GM18507 (cell line): ENCODE results near the gene JTB.
"Not testable (repeated sequence)": the region's sequence is repeated elsewhere in the genome, so short reads cannot be mapped to it uniquely, and the experiment has no call there.

Experiments
- DNase-seq: peaks from one replicate; pipeline ENCODE4 v3.0.0; 2011; ENCODE audit warnings: low read depth; ENCODE audit not compliant: insufficient read length; ENCODE audit errors: extremely low spot score
- FAIRE-seq: peaks from 2 replicates; lab custom pipeline; 2011; peaks lifted over from hg19 to GRCh38; lab: Jason Lieb, UNC

The JTB gene

DNA sequence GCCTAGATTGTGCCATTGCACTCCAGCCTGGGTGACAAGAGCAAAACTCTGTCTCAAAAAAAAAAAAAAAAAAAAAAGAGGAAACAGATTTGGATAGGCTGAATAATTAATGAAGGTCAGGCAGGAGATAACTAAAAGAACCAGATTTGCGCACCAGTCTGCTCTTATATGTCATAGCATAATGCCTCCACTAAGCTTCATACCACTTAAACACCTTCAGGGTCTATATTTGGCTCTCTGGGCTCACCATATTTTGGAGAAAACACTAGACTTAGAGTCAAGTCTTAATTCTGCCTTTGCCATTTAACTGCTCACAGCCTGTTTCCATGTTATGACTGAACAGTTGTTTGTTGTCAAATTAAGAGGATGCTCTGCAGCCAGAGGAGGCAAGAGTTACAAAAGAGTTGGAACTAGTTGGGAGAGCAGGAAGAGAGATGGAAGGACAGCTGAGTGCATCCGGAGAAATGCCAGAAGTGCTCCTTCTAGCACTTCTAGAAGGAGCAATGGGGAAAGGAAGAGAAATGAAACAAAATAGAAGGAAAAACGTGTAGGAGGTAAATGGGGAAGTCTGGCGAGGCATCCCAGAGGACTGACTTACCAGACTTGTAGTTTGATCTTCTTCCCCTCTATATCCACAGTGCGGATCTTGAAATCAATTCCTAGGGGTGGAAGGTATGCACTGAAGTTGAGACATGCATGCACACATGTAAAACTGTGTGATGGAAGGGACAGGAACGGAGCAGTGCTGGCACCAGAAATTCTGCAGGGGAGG is 6.8 kb upstream of the JTB start:
- no peak for FAIRE-seq
- no peak for DNase-seq

DNA sequence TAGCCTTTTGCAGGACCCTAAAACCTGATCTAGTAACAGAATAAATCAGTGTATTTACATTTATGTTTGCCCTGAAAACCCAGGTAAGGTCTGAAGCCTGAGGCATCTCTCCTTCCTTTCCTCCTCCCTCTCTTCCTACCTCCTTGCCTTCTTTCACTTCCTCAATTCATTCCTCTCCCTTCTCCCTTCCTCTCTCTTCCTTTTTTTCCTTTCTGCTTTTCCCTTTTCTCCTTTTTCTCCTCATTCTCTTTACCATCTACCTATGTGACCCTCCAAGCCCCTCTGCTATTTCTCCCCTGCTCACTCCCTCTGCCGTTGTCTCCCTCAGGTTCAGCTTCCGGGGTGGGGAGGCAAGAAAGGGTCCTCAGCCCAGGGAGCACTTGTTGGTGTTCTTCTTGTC is 4.3 kb upstream of the JTB start:
- not testable (repeated sequence) for FAIRE-seq, DNase-seq

DNA sequence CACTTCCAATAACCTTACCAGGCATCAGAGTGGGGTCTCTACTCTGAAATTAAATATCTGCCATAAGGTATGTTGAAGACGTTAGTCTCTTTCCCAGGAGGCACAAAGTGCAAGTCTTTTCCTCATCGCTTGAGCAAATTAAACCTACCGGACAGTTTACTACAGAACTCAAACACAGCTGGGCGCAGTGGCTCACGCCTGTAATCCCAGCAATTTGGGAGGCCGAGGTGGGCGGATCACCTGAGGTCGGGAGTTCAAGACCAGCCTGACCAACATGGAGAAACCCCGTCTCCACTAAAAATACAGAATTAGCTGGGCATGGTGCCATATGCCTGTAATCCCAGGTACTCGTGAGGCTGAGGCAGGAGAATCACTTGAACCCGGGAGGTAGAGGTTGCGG is 1.6 kb upstream of the JTB start:
- not testable (repeated sequence) for FAIRE-seq, DNase-seq

DNA sequence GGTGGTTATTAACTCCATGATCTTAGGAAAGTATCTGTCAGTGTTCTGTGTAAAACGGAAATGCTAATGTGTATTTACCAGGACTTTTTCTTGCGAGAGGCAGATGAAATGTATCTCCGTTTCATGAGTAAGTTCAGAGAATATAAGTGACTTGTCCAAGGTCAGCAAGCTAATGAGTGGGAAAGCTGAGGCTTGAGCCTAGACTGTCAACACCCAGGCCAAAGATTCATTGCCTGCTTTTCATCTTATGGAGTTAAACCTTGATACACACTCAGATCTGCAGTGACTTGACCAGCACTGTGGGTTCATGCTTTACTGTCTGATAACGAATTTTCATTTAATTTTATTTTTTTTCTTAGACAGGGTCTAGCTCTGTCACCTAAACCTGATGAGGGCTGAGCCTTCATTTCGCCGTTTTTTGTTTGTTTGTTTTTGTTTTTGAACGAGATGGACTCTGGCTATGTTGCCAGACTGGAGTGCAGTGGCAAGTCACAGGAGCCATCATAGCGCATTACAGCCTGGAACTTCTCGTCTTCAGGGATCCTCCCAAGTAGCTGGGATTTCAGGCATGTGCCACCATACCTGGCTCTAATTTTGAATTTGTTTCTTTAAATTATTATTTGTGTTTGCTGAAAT is 918 bp upstream of the JTB start:
- DNase-seq (no peak), FAIRE-seq (no peak)

DNA sequence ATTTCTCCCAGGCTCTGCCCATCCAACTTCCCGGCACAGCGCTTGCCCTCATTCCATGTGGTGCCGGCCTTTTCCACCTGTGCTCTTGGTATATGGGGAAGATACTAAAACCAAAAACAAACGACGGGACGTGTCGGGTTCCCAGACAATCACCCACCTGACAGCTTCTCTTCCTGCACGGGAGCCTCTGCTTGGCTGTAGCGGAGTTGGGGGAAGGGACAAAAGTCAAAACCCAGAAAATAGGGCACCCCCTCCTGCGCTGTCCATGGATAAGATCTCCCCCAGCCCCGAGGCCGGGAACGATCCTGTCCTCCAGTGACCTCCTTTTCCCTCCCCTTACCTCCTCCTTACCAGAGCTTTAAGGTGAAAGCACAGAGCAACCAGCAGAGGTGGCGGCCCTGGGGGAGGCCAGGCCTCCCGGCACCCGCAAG is 640 bp downstream of the JTB start:
- FAIRE-seq, result no peak
- no peak for DNase-seq

DNA sequence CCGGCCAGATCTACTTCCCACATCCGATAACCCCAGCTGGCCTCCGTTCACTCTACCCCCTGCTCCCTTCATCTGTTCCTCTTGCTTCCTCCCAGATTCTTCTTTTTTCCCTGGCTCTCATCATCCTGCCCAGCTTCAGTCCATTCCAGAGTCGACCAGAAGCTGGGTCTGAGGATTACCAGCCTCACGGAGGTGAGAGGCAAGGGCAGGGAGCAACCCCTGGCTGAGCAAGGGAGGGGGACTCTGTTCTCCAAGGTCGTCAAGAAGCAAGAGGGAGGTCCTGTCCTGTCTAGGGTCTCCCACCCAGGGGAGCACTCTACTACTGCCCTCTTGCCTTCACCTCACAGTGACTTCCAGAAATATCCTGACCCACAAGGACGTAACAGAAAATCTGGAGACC is 3.9 kb downstream of the JTB start:
- no peak for FAIRE-seq

DNA sequence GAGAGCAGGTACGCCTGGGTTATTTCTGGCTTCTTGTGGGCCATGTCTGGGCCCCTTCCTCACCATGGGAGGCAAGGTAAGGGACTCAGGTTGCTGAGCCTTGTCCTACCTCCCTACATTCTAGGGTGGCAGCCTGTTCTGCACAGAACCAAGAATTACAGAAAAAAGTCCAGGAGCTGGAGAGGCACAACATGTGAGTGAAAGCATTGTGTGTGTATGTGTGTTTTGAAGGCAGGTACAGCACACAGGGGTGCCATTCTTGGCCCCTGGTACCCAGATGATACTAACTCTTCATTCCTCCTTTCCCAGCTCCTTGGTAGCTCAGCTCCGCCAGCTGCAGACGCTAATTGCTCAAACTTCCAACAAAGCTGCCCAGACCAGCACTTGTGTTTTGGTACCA is 4.4 kb downstream of the JTB start:
- FAIRE-seq (no peak), DNase-seq (no peak)

More for the DNA sequence above, 3.9 kb downstream of the JTB start:
- DNase-seq, result no peak

DNA sequence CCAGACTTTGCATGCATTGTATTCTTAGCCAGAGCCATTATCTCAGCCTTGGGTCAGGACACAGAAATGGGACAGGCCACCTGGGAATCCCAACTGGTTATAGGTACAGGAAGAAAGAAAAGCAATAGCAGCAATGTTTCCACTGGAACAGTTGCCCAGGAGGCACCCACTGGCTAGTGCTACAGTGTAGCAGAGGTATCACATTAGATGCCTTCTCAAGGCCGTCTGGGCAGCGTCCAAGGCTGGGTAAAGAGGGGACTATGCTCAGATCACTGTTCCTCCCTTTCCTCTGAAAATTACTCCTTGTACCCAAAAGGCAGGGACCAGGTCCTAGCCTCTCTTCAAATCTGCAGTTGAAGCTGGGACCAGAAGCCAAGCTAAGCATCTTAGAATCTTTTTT is 7.1 kb downstream of the JTB start:
- DNase-seq, result no peak
- FAIRE-seq, result no peak

DNA sequence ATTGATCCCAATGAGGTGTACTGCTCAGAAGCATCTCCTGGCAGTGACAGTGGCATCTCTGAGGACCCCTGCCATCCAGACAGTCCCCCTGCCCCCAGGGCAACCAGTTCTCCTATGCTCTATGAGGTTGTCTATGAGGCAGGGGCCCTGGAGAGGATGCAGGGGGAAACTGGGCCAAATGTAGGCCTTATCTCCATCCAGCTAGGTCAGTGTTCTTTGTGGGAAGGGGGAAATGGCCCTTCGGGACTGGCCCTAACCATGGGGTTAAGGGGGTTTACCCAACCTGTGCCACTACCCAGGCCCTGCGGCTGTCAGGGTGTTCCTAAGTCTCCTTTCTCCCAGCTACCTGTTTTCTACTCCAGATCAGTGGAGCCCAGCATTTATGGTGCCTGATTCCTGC is 8.5 kb downstream of the JTB start:
- FAIRE-seq (no peak), DNase-seq (no peak)

DNA sequence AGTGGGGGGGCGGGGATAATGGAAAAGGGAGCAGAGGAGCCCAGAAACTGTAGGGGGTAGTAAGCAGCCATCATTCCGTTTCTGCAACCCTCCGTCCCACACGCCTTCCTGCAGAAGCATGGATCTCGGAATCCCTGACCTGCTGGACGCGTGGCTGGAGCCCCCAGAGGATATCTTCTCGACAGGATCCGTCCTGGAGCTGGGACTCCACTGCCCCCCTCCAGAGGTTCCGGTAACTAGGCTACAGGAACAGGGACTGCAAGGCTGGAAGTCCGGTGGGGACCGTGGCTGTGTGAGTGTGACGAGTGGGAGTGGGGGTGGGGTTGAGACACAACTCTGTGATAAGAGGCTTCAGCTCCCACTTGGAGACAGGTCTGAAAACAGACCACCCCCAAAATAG is 9.1 kb downstream of the JTB start:
- DNase-seq (no peak), FAIRE-seq (no peak)

DNA sequence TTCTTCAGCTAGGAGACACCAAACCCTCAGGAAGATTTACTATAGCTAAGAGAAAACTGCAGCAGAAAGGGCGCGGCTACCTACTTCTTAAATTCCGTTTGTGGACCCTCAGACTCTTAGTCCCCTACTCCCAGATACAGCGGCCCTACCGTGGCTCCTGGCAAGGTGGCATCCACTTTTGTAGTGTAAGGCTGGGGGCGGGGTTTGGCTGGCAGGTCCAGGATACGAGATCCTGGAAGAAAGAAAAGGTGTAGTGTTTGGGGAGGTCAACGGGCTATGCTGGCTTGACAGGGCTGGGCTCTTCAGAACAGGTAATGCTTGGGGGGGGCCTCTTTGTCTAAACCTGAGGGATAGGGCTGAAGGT is 9.5 kb downstream of the JTB start:
- FAIRE-seq, result no peak
- DNase-seq, result no peak

DNA sequence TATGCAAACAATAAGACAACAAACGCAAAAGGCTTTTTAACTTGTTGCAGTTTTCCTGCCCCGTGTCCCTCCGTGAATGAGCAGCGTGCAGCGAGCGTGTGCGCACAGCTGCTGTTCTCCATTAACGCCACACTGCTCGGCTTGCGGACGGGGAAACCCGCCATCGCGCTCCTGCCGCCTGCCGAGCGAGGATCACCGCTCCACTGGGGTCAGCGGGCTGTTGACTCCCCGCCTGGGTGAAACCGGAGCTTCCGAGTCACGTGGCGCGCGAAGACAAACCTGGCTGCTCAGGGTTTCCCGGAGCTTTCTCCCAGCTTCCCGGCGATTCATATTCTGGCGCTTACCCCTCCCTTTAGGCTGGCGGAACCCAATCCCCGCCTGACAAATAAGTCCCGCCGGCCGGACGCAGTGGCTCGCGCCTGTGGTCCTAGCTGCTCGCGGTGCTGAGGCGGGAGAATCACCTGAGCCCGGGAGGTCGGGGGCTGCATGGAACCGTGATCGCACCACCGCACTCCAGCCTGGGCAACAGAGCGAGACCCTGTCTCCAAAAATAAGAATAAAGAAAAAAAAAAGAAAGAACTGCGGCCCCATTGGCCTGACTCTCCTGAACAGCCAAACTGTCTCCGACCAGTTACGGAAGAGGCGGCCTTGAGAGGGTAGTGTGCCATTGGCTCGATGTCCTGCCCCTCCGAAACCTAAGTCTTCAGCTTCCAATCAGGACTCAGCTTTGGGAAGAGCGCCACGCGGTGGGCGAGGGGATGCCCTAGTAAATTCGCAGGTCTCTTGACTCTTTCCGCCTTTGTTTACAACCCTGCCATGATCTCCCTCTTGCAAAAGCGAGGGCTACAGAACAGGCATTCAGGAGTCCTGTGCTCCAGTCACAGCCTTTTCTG is 10.1 kb downstream of the JTB start, which contains the start of gene CREB3L4:
Gene CREB3L4, plus strand, starts transcription at position 796 of the 893 bp plus-strand sequence. CDS start 624 bp downstream, outside the sequence.
- peak; percentile 80 for DNase-seq
- peak; percentile 91 for FAIRE-seq

DNA sequence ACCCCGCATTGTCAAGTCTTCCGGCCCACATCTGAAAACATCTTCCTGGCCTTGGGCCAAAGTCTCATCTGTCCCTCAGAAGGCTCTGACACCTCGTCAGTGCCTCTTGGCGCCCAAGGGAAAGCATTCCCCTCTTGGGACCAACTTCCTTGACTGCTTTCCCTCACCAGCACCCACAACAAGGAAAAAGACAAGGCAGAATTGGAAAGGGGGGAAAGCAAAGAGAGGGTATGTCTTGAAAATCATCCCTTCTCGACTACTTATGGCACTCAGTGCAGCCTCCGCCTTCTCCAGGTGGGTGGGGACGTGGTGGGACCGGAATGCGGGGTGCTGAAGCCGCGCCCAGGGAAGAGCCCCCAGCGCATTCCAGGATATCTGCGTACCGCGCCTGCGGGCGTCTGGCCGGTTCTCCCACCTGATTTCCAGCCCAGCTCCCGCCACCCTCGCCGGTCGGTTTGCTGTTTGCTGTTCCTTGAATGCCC is 13.6 kb downstream of the JTB start:
- DNase-seq, result no peak
- FAIRE-seq, result no peak

DNA sequence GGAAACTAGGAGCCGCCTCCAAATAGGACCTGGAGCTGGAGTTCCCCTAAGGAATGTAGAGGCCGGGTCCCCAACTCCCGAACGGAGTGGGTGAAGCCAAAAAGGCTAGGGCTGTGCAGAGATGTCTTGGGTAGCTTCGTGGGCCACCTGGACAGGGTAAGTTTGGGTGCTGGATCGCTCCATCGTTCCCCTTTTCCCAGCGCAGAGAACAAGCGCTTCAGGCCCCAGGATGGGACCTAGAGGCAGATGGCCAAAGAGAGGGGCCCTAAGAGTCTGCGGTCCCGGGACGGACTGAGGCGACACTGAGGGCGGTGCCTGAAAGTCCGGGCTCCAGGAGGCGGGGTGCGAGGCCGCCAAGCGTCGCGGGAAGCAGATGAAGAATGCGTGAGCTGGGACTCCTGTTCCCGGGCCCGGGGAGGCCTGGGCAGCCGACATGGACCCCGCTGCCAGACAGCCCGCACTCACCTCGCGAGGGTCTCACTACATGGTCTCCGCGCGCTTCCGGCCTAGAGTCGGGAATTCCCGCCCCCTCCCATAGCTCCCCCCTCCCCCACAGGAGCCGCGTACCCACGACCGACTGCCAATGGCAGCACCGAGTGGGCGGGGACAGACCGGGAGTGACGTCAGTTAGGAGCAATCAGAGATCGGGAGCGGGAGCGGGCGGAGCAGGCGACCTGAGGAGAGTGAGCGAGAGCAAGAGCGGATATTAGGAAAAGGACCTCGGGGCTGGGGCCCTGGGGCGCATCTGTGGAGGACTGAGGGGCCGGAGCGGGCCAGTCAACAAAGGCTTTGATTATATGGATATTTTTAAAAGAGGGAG is 14.2 kb downstream of the JTB start, which contains the start of gene SLC39A1:
Gene SLC39A1, minus strand, starts transcription at position 508 of the 820 bp plus-strand sequence. CDS start 822 bp downstream, outside the sequence.
- FAIRE-seq (peak; percentile 94), DNase-seq (peak; percentile 73)

DNA sequence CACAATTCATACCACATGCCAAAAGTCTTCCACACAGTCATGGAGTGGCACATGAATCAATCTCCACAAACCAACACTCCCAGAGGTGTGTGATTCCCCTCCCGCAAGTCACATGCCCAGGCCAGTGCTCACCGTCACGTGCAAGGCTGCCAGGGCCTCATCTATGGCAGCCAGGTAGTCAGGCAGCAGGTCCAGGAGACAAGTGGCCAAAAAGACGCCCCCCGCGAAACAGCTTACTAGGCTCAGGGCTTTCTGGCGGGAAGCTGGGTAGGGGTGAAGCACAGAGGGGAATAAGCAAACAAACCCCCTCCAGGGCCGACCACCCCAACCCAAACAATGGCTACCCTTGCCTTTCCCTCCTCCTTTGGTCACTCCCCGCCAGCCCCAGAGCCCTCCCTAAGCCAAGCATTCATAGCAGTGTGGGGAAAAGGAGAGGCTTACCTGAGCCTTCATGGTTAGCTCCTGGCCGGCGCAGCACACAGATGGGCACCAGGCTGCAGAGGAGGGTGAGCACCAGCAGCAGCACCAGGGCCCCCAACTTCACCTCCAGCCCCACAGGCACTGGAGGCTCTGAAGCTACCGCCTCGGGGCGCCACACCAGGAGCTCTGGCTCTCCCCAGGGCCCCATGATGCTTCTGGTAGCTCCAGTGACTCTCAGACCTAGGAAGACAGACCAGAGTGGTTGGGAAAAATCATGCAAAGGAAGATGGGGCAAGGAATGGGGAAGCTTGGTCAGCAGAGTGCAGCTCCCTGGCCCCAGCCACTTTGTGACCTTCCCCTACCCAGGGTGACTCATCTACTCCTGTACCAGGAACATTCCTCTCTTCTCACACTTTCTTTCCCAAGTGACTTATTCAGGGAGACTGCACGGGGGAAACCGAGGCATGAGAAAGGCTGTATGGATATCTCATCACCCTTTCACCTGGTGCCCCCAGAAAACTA is 15.1 kb downstream of the JTB start:
- FAIRE-seq (no peak), DNase-seq (no peak)

DNA sequence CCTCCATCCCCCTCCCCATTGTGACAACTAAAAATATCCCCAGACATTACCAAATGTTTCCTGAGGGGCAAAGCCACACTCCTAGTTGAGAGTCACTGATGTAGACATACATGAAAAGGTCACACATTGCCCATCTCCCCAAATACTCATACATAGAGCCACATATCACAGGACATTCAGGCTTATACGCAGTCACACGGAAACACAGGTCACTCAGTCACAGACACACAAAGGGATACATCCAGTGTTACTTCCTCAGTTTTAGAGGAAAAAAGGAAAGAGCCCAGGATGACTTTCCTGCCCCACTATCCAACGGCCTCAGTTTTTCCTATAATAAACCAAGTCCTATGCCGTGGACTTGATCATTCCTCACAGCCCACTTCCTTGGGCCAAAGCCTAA is 16.1 kb downstream of the JTB start:
- no peak for DNase-seq
- no peak for FAIRE-seq

DNA sequence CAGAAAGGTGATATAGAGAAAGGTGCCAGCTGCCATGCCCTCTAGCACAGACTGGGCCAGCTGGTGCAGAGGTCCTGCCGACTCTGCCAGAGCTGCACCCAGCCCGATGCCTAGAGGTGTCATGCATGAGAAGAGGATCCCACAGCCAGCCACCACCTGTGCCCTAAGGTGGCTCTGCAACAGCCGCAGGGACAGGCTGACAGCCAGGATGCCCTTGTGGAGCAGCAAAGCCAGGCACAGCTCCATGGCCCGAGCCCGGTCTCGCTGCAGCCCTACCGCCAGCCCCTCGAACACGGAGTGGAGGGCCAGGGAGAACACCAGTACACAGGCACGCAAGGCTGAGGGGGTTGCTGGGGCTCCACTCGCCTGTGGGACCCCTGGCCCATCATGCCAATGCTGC is 17.3 kb downstream of the JTB start:
- FAIRE-seq (no peak), DNase-seq (no peak)

DNA sequence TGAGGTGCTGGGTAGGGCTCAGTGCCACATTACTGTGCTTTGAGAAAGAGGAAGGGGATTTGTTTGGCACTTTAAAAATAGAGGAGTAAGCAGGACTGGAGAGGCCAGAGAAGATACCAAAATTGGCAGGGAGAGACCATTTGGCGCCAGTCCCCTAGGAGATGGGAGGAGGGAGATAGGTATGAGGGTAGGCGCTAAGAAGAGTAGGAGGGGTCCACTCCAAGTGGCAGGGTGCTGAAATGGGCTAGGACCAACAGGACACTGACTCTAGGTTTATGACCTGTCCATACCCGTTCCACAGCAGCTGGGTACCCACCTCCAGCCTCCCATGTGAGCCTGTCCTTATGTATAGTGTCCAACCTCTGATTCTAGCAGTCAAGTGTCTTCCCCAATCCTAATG is 18.0 kb downstream of the JTB start:
- FAIRE-seq (no peak), DNase-seq (no peak)
